Left cardiac atrium (tissue), 4 donors: ENCODE results near the gene VAMP2. TPM values are rescaled to one million over a fixed set of nuclear protein-coding genes. Genes with fewer than 3 reads are reported as not detected.
A peak's percentile ranks its signal among the peaks of the same experiment; 100 is the strongest.

Experiments
- ATAC-seq, 2 donors: fragments of 200-7000 bp; cut with Tn5 transposase; one replicate each; pipeline ENCODE4 v1.9.1; 2020; ENCODE audit warnings: mild to moderate bottlenecking in 2 of 2, moderate library complexity in 2 of 2
- DNase-seq: peaks from one replicate; pipeline ENCODE4 v3.0.0-alpha.2; 2020
- intact Hi-C, 2 donors: fragments of 100-400 bp; cut with DNase I; formaldehyde crosslinking; loops; one replicate each; pipeline versions ENCODE4 v1.14.1 to v1.15.1; 2022 to 2023
- microRNA-seq, 2 donors: library from miRNA; unstranded; fragments of <30 nt; microRNA quantifications; one replicate each; pipeline ENCODE4 v1.2.0, GENCODE V29; 2020
- total RNA-seq, 2 donors: library from RNA; stranded (reverse); fragmentation: NEBNext Ultra II Directional; extraction: Animal tissue kit (Norgen Biotek cat#: 25700); gene quantifications; one replicate each; pipeline ENCODE4 v1.2.1, GENCODE V29; 2021
- donor health status: DM: no; HTN: yes; CAD: no.
- donor health status: DM: no; HTN: yes; CAD: no; lungs with severe emphysema.
- donor health status: DM: yes; HTN: yes; CAD: no.
- donor health status: Dilated cardiomyopathy.

The VAMP2 gene
- total RNA-seq, 2 donors from 2014 or later, result 59.1 to 72.3 TPM

DNA sequence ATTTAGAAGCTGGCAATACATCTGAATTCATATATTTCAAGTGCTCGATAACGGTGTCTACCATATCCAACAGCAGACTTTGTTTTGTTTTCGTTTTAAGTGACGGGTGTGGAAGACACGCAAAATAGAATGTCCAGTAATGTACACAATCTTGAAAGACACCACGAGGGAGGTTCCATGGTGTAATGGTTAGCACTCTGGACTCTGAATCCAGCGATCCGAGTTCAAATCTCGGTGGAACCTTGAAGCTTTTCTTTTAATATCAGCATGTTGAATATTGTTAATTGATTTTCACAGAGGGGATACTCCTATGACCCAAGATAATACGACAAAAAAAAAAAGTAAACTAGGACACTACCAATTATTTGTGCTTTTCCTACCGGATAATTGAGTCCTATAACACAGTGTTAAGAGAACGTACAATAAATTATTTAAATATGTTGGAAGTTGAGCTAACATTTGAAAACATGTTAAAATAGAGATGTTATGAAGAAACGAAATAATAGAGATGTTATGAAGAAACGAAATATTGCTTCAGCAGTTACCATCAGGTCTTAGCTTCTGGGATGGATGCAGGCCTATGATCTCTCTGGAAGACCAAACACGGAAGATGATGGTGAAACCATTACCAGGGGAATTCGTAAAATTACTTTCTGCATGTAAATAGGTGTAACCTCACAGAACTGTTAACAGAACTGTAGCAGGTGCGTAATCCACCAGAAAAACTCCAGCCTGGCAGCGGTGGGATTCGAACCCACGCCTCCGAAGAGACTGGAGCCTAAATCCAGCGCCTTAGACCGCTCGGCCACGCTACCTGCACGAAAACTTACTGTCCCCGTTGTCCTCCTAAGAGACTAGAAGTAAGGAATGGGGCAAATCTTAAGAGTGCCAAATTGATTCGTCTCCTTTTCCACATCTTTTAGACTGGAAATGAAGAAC is 42.9 kb downstream of the VAMP2 start:
- peak; percentile 64 for ATAC-seq
- DNase-seq, result peak; percentile 77
- intact Hi-C loops, result loop anchor here (1.0 to 5.0 kb wide), 4 partner anchors 37 to 107 kb away; no protein-coding TSS in a partner anchor

DNA sequence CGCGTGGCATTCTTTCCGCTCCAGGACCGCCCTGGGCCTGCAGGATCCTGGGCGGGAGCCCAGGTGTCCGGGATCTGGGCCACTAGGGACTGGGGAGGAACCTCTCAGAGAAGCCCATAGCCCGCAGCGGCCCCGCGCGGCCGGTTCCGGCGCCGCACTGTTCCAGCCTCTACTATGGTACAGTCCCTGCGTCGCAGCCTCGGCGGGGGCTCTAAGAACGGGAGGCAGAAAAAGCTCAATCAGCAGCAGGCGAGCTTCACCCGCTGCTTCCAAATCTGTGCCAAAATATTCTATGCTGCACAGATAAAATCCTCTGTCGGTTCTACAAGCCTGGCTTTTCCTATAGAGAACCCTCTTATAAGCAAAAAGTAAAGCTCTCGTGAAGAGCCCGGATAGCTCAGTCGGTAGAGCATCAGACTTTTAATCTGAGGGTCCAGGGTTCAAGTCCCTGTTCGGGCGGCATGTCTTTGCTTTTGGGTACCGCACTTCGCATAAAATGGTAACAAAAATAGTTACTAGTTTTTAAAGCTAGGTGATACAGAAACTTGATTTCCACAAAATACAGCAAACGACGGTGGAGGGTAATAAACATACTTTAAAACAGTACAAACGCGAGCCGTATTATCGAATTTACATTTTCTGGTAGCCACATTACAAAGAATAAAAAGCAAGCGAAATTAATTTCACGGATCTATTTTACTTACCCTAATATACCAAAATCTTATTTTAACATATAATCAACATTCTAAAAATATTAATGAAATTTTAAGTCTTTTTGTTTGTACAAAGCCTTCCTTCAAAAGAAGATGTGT is 43.8 kb downstream of the VAMP2 start:
- ATAC-seq (peak; percentile 80 to 81), DNase-seq (peak; percentile 91)
- intact Hi-C loops, result loop anchor here in 1 of 2 donors (1.0 kb wide), 2 partner anchors 67 to 102 kb away; no protein-coding TSS in a partner anchor

DNA sequence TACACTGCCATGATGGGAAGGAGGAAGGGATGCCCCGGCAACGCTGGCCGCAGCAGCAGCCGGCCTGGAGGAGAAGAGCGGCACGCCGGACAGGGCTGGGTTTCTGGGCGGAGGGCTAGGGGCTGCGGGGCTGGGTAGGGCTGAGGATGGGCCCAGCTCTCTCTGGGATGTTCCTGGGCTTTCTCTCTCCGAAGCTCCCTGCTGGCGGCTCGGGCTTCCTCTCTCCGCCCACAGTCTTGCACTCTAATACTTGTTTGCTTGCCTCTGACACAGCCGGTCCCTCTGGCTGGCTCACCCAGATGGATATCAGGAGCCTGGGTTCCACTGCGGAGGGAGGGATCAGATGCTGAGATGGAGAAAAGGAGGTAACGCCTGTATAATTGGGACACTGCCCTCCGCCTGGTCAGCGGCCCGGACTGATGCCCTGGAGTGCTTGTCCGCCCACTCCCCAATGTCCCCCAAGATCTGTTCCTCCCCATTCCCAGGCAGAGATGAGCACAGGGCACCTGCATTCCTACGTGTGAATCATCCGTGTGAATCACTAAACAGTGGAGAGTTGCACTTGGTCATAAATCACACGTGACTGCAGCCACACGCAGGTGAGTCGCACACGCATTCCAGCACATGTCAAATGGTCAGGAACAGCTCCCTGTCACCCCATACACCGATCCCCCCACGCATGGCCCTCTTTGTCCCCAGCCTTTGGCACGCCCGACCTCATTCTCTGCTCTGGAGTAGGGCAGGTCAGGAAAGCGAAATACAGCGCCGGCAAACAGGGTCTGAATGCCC is 44.6 kb downstream of the VAMP2 start, which contains the start of gene ALOXE3:
TSS of gene ALOXE3 (minus strand) at position 535 of the 789 bp plus-strand sequence. CDS start at position 11, 524 bp downstream.
- DNase-seq, result no peak
- ATAC-seq, result peak in 1 of 2 donors; percentile 11
- intact Hi-C loops, result no loop called here

DNA sequence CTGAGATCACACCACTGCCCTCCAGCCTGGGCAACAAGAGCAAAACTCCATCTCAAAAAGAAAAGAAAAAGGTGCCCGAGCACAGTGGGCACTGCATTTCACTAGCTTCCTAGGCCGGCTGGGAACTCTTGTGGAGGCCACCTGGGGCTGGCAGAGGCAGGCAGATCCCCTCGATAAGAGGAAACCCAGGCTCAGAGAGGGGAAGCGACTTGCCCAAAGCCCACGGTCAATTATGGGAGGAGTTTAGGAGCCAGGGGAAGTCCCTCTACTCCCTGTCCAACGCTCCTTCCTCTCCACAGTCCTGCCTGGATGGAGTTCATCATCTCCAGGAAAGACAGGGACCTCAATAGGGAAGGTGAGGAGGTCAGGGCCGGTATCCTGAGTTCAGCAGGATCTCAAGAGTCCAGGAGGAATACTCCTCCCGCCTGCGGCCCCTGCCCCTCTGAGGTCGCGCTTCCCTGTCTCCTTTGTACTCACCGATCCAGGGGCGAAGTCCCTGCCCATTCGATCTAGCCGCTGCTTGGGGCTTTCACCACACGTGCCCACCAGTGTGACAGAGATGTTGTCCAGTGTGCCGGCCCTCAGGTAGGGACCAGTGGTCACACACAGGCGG is 45.3 kb downstream of the VAMP2 start:
- ATAC-seq (no peak), DNase-seq (no peak)
- intact Hi-C loops, result no loop called here

DNA sequence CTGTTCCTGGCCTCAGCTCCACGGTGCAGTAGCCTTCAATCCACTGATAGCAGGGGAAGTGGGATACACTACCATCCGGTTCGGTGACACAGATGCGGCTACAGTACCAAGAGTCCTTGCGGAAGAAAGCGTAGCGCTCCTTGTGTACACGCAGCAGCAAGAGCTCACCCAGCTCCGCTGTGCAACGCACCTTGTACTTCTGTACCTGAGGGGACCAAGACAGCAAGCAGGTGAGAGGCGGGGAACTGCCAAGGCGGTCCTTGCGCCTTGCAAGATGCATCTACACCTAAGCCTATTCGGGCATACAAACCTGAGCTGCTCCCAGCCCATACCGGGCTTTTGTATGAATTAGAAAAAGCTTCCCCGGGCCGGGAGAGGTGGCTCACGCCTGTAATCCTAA is 46.0 kb downstream of the VAMP2 start:
- no peak for DNase-seq
- ATAC-seq, result no peak
- intact Hi-C loops, result no loop called here

DNA sequence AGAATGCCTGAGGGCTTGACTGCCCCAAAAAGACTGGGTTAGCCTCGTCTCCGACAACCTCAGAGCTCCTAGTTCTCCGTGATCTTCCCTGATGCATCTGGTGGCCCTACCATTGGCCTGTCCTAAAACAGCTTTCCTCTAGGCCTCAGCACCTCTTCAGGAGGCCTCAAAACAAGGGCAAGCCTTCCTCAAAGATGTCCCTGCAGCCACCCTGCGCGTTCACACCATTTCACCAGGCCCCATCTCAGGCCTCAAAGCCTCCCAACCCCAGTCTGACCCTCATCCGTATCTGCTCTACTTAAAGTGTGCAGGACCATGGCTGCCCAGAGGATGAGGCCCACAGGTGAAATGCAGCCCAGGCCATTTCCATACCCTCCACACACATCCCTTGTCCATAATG is 51.8 kb downstream of the VAMP2 start:
- intact Hi-C loops, result loop anchor here in 1 of 2 donors (5.0 kb wide), 1 partner anchor 34 kb away; no protein-coding TSS in a partner anchor
- DNase-seq (no peak), ATAC-seq (no peak)

DNA sequence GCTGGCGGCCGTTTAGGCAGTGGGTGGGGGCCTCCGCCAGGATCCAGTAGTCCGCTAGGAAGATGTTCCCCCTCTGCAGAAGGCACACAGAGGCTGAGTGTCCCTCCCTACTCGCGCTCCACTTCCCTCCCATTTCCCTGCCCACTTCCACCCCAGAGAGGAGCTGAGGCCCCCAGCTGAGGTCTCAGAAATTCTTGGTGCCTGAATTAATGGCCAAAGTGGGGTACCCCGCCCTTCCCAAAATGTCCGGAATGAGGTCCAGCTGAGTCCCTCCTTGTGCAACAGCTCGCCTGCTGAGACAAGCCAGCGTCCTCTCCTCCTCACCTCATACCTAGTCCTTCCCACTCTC is 52.3 kb downstream of the VAMP2 start:
- no peak for ATAC-seq
- intact Hi-C loops, result loop anchor here in 1 of 2 donors (5.0 kb wide), 1 partner anchor 33 kb away; no protein-coding TSS in a partner anchor

DNA sequence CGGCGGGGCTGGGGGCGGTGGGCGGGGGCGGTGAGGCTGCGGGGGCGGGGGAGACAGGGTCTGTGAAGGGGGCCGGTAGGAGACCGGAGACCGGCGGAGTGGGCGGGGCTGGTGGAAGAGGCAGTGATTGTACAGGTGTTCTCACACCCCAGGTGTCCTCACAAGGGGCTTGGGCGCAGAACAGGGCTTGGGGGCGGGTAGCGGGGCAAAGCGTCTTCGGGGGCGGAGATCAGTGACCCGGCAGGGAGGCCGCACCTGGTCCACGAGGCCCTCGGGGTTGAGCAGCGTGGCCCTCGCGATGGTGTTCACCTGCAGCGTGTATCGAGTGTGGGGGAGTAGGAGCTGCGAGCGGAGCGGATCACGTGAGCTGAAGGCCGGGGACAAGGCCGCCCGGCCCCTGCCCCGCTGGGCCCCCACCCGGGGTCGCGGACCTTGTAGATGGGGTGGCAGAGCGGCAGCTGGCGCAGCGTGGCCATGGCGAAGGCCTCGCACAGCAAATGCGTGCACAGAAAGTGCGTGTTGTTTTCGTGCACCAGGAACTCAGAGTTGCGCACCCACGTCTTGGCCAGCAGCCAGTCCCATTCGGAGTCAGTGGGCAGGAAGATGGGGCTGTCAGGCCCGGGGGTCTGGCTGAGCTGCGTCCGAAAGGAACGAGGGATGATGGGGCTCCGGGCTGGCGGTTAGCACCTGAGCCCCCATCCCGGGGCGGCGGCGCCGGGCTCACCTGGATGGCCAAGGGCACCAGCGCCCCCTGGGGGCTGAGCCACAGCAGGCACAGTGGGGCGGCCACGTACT is 52.9 kb downstream of the VAMP2 start:
- intact Hi-C loops, result loop anchor here in 1 of 2 donors (5.0 kb wide), 1 partner anchor 33 kb away; no protein-coding TSS in a partner anchor
- DNase-seq, result peak; percentile 61
- ATAC-seq, result peak; percentile 75 to 82

More for the DNA sequence above, 52.3 kb downstream of the VAMP2 start:
- no peak for DNase-seq

Small RNAs within 50 kb of the gene (microRNA-seq; reads per million reads assigned to microRNA genes)
- gene MIR4521, result 69.5 to 79.4 reads per million in 2 donors
- 1.0 to 1.1 reads per million in 2 donors for gene MIR6883

Other genes starting within 250 kb of the VAMP2 start
- 1 to 10 TPM; 1.1 to 1.3 TPM for gene RNF227, start 246.7 kb downstream of the VAMP2 start, total RNA-seq
- gene KCNAB3, start 233.1 kb downstream of the VAMP2 start, total RNA-seq, result under 1 TPM; 0.71 to 0.97 TPM
- gene TRAPPC1, start 231.0 kb downstream of the VAMP2 start, total RNA-seq, result 100 to 1,000 TPM in 1 of 2 donors, 10 to 100 TPM in 1; 79.6 to 107 TPM
- gene CNTROB, start 230.7 kb downstream of the VAMP2 start, total RNA-seq, result 10 to 100 TPM; 13.6 to 14.8 TPM
- under 1 TPM; 0.10 to 0.38 TPM for gene GUCY2D, start 160.3 kb downstream of the VAMP2 start, total RNA-seq
- under 1 TPM in 1 of 2 donors, not detected in 1; 0.39 TPM for gene ALOX15B, start 123.9 kb downstream of the VAMP2 start, total RNA-seq
- gene ALOX12B, start 75.2 kb downstream of the VAMP2 start, total RNA-seq, result not detected
- gene ALOXE3, start 44.4 kb downstream of the VAMP2 start, total RNA-seq, result not detected
- gene HES7, start 38.8 kb downstream of the VAMP2 start, total RNA-seq, result under 1 TPM; 0.38 to 0.47 TPM
- gene PER1, start 10.5 kb downstream of the VAMP2 start, total RNA-seq, result 100 to 1,000 TPM; 125 to 134 TPM
- gene TMEM107, start 13.4 kb upstream of the VAMP2 start, total RNA-seq, result 1 to 10 TPM; 6.8 to 8.0 TPM
- gene BORCS6, start 27.2 kb upstream of the VAMP2 start, total RNA-seq, result 1 to 10 TPM; 5.8 to 8.9 TPM
- 1 to 10 TPM; 1.4 to 1.5 TPM for gene AURKB, start 47.6 kb upstream of the VAMP2 start, total RNA-seq
- gene CTC1, start 85.1 kb upstream of the VAMP2 start, total RNA-seq, result 10 to 100 TPM; 16.0 to 16.6 TPM
- 10 to 100 TPM; 13.5 to 24.1 TPM for gene PFAS, start 86.3 kb upstream of the VAMP2 start, total RNA-seq
- gene RANGRF, start 125.7 kb upstream of the VAMP2 start, total RNA-seq, result 10 to 100 TPM; 23.3 to 25.7 TPM
- 1 to 10 TPM; 2.2 to 2.8 TPM for gene SLC25A35, start 132.5 kb upstream of the VAMP2 start, total RNA-seq
- gene ARHGEF15, start 147.3 kb upstream of the VAMP2 start, total RNA-seq, result 10 to 100 TPM; 14.3 to 27.4 TPM
- gene ODF4, start 176.9 kb upstream of the VAMP2 start, total RNA-seq, result not detected
- gene RPL26, start 220.2 kb upstream of the VAMP2 start, total RNA-seq, result 1,000 to 10,000 TPM; 1,025 to 1,062 TPM
- gene RNF222, start 234.9 kb upstream of the VAMP2 start, total RNA-seq, result not detected